ACHN (cell line): ENCODE measurements around the gene S1PR1.
"Not testable (repeated sequence)": the region's sequence is repeated elsewhere in the genome, so short reads cannot be mapped to it uniquely, and the experiment has no call there.

ENCODE experiments used
- DNase-seq: peaks from one replicate; pipeline ENCODE4 v3.0.0-alpha.2; 2015
- in situ Hi-C: cut with HindIII; loops from 2 replicates; pipeline ENCODE4 v1.10.0; 2017; ENCODE audit warnings: low sequenced_read_pairs, low pct_ligation_motif_present, low pct_unique_long_range_greater_than_20kb

The S1PR1 gene

DNA sequence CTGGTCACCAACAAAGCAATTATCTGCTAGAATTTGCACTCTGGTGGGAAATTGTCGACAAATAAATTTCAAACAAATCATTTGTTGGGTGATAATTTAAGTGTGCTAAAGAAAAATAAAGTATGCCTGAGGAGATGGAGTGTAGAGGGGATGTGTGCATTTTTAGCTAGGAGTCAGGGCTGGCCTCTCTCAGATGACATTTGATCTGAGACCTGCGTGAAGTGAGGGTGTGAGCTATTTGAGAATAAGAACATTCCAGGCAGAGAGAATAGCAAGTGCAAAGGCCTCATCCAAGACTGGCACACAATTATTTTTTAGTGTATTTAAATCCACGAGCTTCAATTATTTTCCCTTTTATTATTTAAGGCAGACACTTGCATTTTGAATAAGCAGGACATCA lies 19.7 kb upstream of the S1PR1 start:
- in situ Hi-C loops: no loop called here
- DNase-seq: no peak

GRCh38 chr1:101218968-101219367 lies 17.9 kb upstream of the S1PR1 start:
- in situ Hi-C loops, DNase-seq: not testable (repeated sequence)

DNA sequence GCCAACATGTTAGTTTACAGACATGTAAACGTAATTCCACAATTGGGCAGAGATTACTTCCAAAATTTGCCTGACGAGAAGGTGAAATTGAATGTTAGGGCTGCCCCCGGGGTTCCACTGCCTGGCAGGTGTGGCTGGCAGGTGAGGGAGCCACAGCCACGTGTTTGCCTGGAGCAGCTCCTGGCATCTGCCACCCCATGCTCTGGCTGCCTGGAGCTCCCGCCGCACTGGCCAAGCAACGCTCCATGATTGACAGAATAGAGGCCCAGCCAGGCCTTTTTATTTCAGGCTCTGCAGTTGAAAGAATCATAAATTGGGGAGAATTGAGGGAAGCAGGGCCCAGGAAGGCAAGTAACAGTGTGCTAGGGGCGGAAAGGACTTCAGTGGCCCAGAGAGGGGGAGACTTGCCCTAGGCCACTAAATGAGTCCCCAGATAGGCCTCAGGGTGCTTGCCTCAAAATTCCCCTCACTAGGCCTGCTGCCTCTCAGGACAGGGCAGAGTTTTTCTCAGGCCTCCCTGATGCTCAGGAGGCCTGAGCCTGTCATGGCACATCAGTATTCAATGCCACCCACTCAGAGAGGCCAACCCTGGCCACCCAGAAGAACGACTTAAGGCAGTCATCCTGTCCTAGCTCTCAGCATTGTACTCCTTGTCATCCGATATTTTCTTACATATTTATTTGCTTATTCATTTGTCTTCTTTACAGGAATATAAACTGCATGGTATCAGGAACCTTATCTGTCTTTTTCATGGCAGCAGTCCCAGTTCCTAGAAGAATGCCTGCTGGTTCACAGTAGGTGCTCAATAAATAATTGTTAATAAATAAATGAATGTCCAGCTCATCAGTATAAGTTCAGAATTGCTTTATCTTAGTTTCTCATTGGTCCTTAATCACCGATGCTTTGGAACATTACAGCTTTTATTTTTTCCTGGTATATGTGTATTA lies 16.6 kb upstream of the S1PR1 start:
- in situ Hi-C loops: no loop called here
- no peak for DNase-seq

DNA sequence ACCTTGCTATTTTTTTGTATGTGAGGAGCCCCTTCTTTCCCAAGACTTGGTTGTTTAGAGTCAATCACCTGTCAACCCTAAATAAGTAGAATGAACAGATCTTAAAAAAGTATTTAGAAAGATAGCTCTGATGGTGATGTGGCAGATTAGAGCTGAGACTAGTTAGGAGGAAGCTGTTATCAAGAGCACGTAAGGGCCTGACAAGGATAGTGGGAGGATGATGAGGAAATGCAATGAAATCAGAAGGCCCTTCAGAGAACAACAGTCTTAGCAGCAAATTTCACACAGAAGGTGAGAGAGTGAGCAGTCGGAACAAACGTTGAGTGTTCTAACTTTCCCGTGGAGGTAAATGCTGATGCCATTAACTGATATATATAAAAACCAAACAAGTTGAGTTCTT lies 15.9 kb upstream of the S1PR1 start:
- DNase-seq: no peak
- in situ Hi-C loops: no loop called here

- no peak for DNase-seq
- in situ Hi-C loops: no loop called here
These were observed 14.8 kb upstream of the S1PR1 start for GRCh38 chr1:101221945-101222429.

DNA sequence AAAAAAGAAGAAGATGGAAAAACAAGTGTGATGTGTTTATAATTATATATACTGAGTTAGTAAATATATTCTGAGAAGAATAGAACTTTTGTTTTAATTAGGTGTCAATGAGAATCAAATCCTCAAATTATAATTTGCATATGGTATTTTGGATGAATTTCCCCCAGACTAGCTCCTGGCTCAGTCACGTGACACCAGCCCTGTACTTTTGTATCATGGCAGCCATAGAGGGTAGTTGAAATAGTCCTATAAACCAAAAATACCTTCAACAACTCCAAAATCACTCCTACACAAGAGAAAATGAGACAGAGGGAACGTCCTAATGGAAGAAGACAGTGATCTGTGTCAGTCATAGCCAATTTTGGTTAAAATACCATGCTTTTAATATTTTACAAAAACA lies 9.0 kb upstream of the S1PR1 start:
- in situ Hi-C loops: no loop called here
- DNase-seq: no peak

DNA sequence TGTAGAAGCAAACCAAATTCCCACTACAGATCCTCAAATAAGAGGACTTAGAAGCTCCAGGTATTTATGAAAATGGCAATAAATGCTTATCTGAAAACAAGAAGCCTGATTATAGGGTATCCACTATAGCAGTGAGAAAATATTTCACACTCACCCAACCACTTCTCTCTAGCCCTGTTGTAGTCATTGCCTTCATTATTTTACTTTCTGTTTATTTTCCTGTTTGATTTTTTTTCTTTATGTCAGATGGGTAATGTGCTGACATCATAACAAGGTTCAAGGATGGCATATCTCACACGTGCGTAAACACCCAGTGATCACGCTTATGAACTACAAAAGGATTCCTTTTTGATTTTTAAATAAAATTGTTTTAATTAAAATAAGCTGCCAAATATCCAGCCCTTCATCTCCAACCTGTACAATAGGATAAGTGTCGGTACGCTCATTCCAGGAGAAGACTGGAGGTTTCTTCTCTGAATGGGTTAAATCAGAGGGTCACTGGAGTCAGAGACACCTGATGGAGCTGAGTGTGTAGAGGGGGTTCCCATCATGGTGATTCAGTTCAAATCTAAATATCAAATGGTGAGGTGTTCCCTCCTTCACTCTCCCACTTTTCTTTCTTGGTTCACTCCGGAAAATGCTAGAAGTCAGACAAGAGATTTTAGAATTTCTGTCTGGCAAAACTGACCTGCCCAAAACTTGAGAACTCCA lies 8.2 kb upstream of the S1PR1 start:
- DNase-seq: no peak
- in situ Hi-C loops: no loop called here

- in situ Hi-C loops, DNase-seq: not testable (repeated sequence)
These were observed 4.6 kb upstream of the S1PR1 start for GRCh38 chr1:101232182-101232581.

GRCh38 chr1:101233495-101233894 lies 3.3 kb upstream of the S1PR1 start:
- in situ Hi-C loops: no loop called here
- DNase-seq: no peak

DNA sequence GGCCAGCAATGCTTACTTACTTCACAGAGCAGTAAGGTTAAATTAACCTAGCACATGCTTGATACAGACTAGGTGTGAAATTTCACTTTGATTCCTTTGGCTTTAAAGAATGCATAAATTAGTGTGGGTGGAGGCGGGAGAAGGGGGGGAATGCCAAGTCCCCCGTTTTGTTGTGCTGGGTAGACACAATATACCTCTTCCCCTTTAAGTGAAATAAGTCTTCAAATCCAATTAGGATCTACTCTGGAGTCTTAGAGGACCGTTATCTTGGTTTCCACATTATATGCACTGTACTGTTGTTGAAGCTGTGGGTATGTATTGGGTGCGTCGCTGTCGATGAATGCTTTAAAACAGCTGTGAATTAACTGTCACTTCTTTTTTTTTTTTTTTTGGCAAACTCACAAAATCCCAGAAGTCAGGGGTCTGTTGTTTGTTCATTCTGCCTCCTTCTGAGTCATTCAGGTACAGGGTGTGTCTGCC lies 1.6 kb upstream of the S1PR1 start:
- in situ Hi-C loops: no loop called here
- no peak for DNase-seq

DNA sequence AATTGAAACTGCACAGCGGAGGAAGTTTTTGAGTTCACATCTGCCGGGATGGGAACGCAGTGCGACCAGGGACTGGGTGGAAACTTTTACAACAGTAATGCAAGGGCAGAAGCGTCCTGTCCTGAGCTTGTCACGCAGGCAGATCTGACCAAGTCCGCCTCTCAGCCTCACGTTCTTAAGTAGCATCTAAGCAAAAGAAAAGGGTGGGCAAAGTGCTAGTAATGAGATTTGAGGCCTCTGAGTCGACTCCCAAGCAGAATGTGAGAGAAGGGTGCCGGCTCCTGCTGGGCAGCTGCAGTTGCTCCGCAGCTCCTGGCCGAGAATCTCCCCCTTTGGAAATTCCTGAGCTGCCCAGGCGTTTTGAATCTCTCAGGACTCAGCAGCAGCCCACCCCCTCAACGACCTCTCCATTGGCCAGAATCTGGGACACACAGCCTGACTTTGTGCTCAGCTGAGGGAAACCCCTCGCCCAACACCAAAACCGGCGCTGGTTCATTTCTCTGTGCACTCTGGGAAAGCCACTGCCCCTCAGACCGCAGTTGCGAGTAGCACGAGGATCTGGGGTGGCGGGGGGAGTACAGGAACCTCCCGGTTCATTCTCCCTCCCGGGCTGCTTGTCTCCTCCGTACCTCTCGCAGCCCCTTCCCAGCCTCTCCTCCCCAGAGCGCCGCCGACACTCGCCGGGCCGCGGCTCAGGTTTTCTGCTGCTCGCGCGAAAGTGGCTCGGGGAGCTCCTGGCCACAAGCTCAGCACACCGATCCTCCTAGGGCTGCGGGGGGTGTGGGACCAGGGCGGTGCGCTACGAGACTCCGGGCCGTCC lies 913 bp upstream of the S1PR1 start:
- in situ Hi-C loops: no loop called here
- peak; percentile 37 for DNase-seq

GRCh38 chr1:101237229-101237837 lies 514 bp downstream of the S1PR1 start:
- peak; percentile 45 for DNase-seq
- in situ Hi-C loops: no loop called here

DNA sequence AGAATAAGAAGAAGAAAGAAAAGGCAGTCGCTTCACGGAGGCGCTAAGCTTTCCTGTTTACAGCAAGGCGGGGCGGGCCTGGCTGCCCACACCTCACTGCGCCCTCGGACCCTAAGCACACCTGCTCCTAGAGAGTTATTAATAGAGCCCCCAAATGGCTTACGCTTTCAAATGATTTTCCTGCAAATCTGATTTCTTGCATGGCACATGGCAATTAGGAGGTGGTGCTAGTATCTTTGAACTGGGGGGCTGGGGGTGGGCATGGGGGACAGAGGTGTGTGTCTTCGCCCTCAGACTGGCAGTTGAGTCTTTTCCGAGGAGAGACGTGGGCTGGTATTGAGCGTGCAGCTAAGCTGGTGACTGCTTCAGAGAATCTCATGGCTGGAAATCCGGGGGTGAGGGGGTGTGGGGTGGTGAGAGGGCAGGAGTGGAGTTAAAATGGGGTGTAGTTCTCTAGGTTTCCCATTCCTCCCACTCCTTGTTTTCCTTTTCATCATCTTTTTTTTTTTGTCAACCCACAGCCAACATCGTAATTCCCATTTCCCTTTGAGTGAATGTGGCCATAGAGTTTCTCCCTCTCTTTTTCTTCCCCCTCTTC lies 1.3 kb downstream of the S1PR1 start:
- in situ Hi-C loops: no loop called here
- DNase-seq: no peak

GRCh38 chr1:101238681-101239094 lies 1.9 kb downstream of the S1PR1 start:
- DNase-seq: peak; percentile 88
- in situ Hi-C loops: no loop called here

GRCh38 chr1:101239095-101240040 lies 2.5 kb downstream of the S1PR1 start:
- DNase-seq: no peak
- in situ Hi-C loops: no loop called here

- in situ Hi-C loops: no loop called here
- DNase-seq: no peak
These were observed 3.2 kb downstream of the S1PR1 start for GRCh38 chr1:101240041-101240430.
